ENCODE data around the gene PRKCZ. TPM values are rescaled to one million over a fixed set of nuclear protein-coding genes. Genes with fewer than 3 reads are reported as not detected.

Gene PRKCZ
- total RNA-seq, 1 experiment from 2014 or later = 56.8 TPM

DNA sequence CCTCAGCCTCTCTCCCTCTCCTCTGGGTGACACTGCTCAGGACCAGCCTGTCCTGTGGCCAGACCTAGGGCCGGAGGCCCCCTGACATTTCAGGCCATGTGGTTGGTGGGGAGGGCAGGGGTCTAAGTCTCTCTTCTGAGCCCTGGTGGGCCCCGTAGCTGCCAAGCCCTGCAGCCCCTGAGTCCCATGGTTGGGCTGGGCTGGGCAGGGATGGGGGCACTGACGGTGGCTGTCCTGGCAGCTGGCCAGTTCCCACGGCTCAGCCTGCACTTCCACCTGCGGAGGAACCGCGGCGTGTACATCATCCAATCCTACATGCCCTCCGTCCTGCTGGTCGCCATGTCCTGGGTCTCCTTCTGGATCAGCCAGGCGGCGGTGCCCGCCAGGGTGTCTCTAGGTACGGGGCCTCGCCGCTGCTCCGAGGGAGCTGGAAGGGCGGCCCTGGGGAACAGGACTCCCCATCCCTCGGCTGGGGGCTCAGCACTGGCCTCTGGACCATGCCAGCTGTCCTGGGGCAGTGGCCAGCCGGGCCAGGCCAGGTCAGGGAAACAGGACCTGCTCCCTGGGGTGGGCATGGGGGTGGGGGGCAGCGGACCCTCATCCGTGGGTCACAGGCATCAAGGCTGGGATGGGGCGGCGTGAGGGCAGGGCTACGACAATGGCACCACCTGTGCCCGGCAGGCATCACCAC lies 21.2 kb upstream of the PRKCZ start:
- H4K20me1 ChIP-seq (ENCODE audit: low read length) = no peaks in the 10 kb centered on the region
- H3K27ac ChIP-seq (ENCODE audit: low read length) = no peak overlapping the region
- TF ChIP-seq EZH2phosphoT487 (IDR thresholded peaks at IDR 0.05; ENCODE audit: borderline replicate concordance, low read length) = no peak
- TF ChIP-seq EZH2 (IDR thresholded peaks at IDR 0.05; ENCODE audit: low read length, unreplicated experiment) = no peak
- TF ChIP-seq, protein P1, sequence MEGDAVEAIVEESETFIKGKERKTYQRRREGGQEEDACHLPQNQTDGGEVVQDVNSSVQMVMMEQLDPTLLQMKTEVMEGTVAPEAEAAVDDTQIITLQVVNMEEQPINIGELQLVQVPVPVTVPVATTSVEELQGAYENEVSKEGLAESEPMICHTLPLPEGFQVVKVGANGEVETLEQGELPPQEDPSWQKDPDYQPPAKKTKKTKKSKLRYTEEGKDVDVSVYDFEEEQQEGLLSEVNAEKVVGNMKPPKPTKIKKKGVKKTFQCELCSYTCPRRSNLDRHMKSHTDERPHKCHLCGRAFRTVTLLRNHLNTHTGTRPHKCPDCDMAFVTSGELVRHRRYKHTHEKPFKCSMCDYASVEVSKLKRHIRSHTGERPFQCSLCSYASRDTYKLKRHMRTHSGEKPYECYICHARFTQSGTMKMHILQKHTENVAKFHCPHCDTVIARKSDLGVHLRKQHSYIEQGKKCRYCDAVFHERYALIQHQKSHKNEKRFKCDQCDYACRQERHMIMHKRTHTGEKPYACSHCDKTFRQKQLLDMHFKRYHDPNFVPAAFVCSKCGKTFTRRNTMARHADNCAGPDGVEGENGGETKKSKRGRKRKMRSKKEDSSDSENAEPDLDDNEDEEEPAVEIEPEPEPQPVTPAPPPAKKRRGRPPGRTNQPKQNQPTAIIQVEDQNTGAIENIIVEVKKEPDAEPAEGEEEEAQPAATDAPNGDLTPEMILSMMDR (conservative IDR thresholded peaks at IDR 0.05; ENCODE audit: low read depth, low read length) = no peak
- POLR2A ChIA-PET (ENCODE audit: unreplicated experiment) = no interaction called here
- H3K9ac ChIP-seq (ENCODE audit: low read length) = no peak overlapping the region
- no peaks in the 10 kb centered on the region for H3K79me2 ChIP-seq (ENCODE audit: low read length)
- no peaks in the 10 kb centered on the region for H3K9me3 ChIP-seq (ENCODE audit: low read length)
- H3K4me2 ChIP-seq (ENCODE audit: low read length) = no peak overlapping the region
- CTCF ChIA-PET = no interaction called here
- no peak overlapping the region for H3K4me3 ChIP-seq (ENCODE audit: low read length)
- H3K9me2 ChIP-seq (replicated peaks; ENCODE audit: low read length) = no peaks in the 10 kb centered on the region
- intact Hi-C loops (cut with micrococcal nuclease) = no loop called here
- H2AFZ ChIP-seq (ENCODE audit: low read length) = no peak overlapping the region
- no TSS peak for BruUV-seq (replicated peaks)
- 0 out of 2 replicates have a peak, but pooled peaks cover 3% of the 10 kb centered on the region for H3K27me3 ChIP-seq (ENCODE audit: low read length)
- ATAC-seq (no peak), DNase-seq (no peak)
- H3K36me3 ChIP-seq (ENCODE audit: low read depth, low read length) = no peaks in the 10 kb centered on the region
- H3K4me1 ChIP-seq (ENCODE audit: insufficient read depth, low read length) = no peaks in the 10 kb centered on the region
- H3F3A ChIP-seq (ENCODE audit: low read length, unreplicated experiment) = no peaks in the 10 kb centered on the region

DNA sequence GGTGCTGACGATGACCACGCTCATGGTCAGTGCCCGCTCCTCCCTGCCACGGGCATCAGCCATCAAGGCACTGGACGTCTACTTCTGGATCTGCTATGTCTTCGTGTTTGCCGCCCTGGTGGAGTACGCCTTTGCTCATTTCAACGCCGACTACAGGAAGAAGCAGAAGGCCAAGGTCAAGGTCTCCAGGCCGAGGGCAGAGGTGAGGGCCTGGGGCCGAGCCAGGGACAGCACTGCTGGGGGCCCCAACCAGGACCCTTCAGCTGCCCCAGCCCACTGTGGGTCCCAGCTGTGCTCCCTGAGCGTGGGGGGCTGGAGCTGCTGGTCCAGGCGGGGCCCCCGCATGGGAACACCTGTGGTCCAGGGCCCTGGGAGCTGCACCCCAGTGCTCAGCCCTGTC lies 20.6 kb upstream of the PRKCZ start:
- 0 out of 2 replicates have a peak, but pooled peaks cover 3% of the 10 kb centered on the region for H3K27me3 ChIP-seq (ENCODE audit: low read length)
- H3K9me3 ChIP-seq (ENCODE audit: low read length) = no peaks in the 10 kb centered on the region
- no peak overlapping the region for H2AFZ ChIP-seq (ENCODE audit: low read length)
- H3K4me1 ChIP-seq (ENCODE audit: insufficient read depth, low read length) = no peaks in the 10 kb centered on the region
- ChIA-PET POLR2A (ENCODE audit: unreplicated experiment) (no interaction called here), CTCF (no interaction called here)
- TF ChIP-seq EZH2 (IDR thresholded peaks at IDR 0.05; ENCODE audit: low read length, unreplicated experiment) (no peak), EZH2phosphoT487 (IDR thresholded peaks at IDR 0.05; ENCODE audit: borderline replicate concordance, low read length) (no peak)
- TF ChIP-seq, protein P1 (conservative IDR thresholded peaks at IDR 0.05; ENCODE audit: low read depth, low read length) = no peak
- H3K9me2 ChIP-seq (replicated peaks; ENCODE audit: low read length) = no peaks in the 10 kb centered on the region
- no peak overlapping the region for H3K4me2 ChIP-seq (ENCODE audit: low read length)
- no TSS peak for BruUV-seq (replicated peaks)
- no peak overlapping the region for H3K4me3 ChIP-seq (ENCODE audit: low read length)
- H3K9ac ChIP-seq (ENCODE audit: low read length) = no peak overlapping the region
- intact Hi-C loops (cut with micrococcal nuclease) = no loop called here
- no peaks in the 10 kb centered on the region for H3K79me2 ChIP-seq (ENCODE audit: low read length)
- no peaks in the 10 kb centered on the region for H3K36me3 ChIP-seq (ENCODE audit: low read depth, low read length)
- H4K20me1 ChIP-seq (ENCODE audit: low read length) = no peaks in the 10 kb centered on the region
- H3F3A ChIP-seq (ENCODE audit: low read length, unreplicated experiment) = no peaks in the 10 kb centered on the region
- ATAC-seq (no peak), DNase-seq (no peak)
- no peak overlapping the region for H3K27ac ChIP-seq (ENCODE audit: low read length)

DNA sequence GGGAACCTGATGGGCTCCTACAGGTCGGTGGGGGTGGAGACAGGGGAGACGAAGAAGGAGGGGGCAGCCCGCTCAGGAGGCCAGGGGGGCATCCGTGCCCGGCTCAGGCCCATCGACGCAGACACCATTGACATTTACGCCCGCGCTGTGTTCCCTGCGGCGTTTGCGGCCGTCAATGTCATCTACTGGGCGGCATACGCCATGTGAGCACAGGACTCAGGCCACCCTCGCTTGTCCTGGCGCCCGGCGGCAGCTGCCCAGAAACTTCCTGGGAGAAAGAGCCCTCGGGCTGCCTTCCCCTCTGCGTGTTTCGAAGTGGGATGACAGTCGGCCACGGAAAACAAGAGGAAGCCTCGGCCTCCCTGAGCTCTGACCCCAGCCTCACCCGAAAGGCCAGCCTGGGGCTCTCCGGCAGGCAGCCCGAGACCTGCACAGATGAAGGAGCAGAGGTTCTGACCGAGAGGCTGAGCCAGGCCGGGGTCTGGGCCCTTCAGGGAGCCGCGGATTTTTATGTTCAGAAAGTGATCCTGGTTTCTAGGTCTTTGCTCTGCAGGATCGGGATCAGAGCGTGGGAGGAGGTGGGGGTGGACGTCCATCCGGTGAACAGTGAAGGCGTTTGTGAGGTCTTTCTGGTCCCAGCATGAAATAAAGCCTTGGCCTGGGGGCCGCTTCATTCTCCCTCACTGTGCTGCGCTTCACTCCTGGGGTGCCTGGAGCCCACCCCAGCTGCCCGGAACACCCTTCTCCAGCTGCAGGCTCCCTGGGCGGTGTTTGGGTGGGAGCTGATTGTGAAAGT lies 19.9 kb upstream of the PRKCZ start:
- no peaks in the 10 kb centered on the region for H3K4me1 ChIP-seq (ENCODE audit: insufficient read depth, low read length)
- intact Hi-C loops (cut with micrococcal nuclease) = no loop called here
- ChIA-PET POLR2A (ENCODE audit: unreplicated experiment) (no interaction called here), CTCF (no interaction called here)
- no peak overlapping the region for H2AFZ ChIP-seq (ENCODE audit: low read length)
- no peak overlapping the region for H3K9ac ChIP-seq (ENCODE audit: low read length)
- H3K4me2 ChIP-seq (ENCODE audit: low read length) = no peak overlapping the region
- 0 out of 2 replicates have a peak, but pooled peaks cover 3% of the 10 kb centered on the region for H3K27me3 ChIP-seq (ENCODE audit: low read length)
- TF ChIP-seq EZH2phosphoT487 (IDR thresholded peaks at IDR 0.05; ENCODE audit: borderline replicate concordance, low read length) = no peak
- TF ChIP-seq, protein P1 (conservative IDR thresholded peaks at IDR 0.05; ENCODE audit: low read depth, low read length) = no peak
- no peak for TF ChIP-seq EZH2 (IDR thresholded peaks at IDR 0.05; ENCODE audit: low read length, unreplicated experiment)
- DNase-seq (no peak), ATAC-seq (no peak)
- no peaks in the 10 kb centered on the region for H3K9me3 ChIP-seq (ENCODE audit: low read length)
- no peak overlapping the region for H3K27ac ChIP-seq (ENCODE audit: low read length)
- H3K9me2 ChIP-seq (replicated peaks; ENCODE audit: low read length) = no peaks in the 10 kb centered on the region
- no TSS peak for BruUV-seq (replicated peaks)
- no peaks in the 10 kb centered on the region for H4K20me1 ChIP-seq (ENCODE audit: low read length)
- H3K36me3 ChIP-seq (ENCODE audit: low read depth, low read length) = no peaks in the 10 kb centered on the region
- H3K79me2 ChIP-seq (ENCODE audit: low read length) = no peaks in the 10 kb centered on the region
- H3F3A ChIP-seq (ENCODE audit: low read length, unreplicated experiment) = no peaks in the 10 kb centered on the region
- no peak overlapping the region for H3K4me3 ChIP-seq (ENCODE audit: low read length)

Data from PC-3 (cell line).